Bone marrow (tissue), 2 donors: ENCODE results near the gene RABAC1.
"Not testable (repeated sequence)": the region's sequence is repeated elsewhere in the genome, so short reads cannot be mapped to it uniquely, and the experiment has no call there.

Source experiments
- DNase-seq, 2 donors: peaks; one replicate each; lab custom pipeline; 2025; lab: John Stamatoyannopoulos, UW

Gene RABAC1

GRCh38 chr19:41915021-41915775 is 43.9 kb downstream of the RABAC1 start:
- no peak for DNase-seq

- DNase-seq, result not testable (repeated sequence)
Observed at GRCh38 chr19:41914424-41914834, 44.7 kb downstream of the RABAC1 start.

GRCh38 chr19:41913538-41914423 is 45.3 kb downstream of the RABAC1 start:
- no peak for DNase-seq

GRCh38 chr19:41912899-41913537 is 46.1 kb downstream of the RABAC1 start:
- DNase-seq, result peak in 1 of 2 donors; percentile 12

- no peak for DNase-seq
Observed at GRCh38 chr19:41911889-41912731, 47.0 kb downstream of the RABAC1 start.

GRCh38 chr19:41910992-41911888 is 47.9 kb downstream of the RABAC1 start:
- DNase-seq, result no peak

GRCh38 chr19:41910240-41910991 is 48.7 kb downstream of the RABAC1 start:
- no peak for DNase-seq

- no peak for DNase-seq
Observed at GRCh38 chr19:41909706-41910105, 49.4 kb downstream of the RABAC1 start.

- no peak for DNase-seq
Observed at GRCh38 chr19:41908724-41909464, 50.2 kb downstream of the RABAC1 start.

- DNase-seq, result no peak
Observed at GRCh38 chr19:41907994-41908615, 51.0 kb downstream of the RABAC1 start.

GRCh38 chr19:41906916-41907680 is 52.0 kb downstream of the RABAC1 start:
- DNase-seq, result no peak
